Posterior vena cava (tissue), 2 donors: Measurements from ENCODE around the gene TBC1D9B. TPM values are rescaled to one million over a fixed set of nuclear protein-coding genes. Genes with fewer than 3 reads are reported as not detected.
A peak's percentile ranks its signal among the peaks of the same experiment; 100 is the strongest.

ENCODE experiments used
- DNase-seq: peaks from one replicate; pipeline ENCODE4 v3.0.0-alpha.2; 2020; ENCODE audit warnings: low spot score
- intact Hi-C, 2 donors: fragments of 100-400 bp; cut with DNase I; formaldehyde crosslinking; loops; one replicate each; pipeline versions ENCODE4 v1.14.1 to v1.14.2; 2022 to 2023
- total RNA-seq, 2 donors: library from RNA; stranded (reverse); fragmentation: NEBNext Ultra II Directional; extraction: Animal tissue kit (Norgen Biotek cat#: 25700); gene quantifications; one replicate each; pipeline ENCODE4 v1.2.1, GENCODE V29; 2021
- donor health status: DM: yes; HTN: yes; CAD: no.
- donor health status: DM: yes; HTN: yes; CAD: no.

Gene TBC1D9B
- total RNA-seq, 2 donors from 2014 or later: 85.0 to 90.5 TPM

DNA sequence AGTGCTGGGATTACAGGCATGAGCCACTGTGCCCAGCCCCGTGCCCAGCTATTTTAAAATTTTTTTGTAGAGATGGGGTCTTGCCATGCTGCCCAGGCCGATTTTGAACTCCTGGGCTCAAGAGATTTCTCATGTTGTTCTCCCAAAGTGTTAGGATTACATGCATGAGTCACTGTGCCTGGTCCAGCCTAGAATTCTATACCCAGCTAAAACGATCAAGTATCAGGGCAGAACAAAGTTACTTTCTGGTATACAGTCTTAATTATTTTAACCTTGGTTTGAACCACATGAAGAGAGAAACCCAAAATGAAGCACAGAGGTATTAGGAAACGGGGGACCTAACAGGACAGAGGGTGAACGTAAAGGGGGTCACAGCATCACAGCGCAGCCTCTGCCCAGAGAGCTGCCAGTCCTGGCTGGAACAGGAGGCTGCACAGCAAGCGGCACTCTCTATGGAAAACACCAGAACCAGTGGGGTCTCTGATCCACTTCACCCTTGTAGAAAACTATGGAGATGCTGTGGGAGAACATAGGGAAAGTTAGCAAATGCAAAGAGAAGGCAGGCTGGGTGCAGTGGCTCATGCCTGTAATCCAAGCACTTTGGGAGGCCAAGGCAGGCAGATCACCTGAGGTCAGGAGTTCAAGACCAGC is 76.8 kb downstream of the TBC1D9B start:
- no peak for DNase-seq
- intact Hi-C loops: no loop called here

DNA sequence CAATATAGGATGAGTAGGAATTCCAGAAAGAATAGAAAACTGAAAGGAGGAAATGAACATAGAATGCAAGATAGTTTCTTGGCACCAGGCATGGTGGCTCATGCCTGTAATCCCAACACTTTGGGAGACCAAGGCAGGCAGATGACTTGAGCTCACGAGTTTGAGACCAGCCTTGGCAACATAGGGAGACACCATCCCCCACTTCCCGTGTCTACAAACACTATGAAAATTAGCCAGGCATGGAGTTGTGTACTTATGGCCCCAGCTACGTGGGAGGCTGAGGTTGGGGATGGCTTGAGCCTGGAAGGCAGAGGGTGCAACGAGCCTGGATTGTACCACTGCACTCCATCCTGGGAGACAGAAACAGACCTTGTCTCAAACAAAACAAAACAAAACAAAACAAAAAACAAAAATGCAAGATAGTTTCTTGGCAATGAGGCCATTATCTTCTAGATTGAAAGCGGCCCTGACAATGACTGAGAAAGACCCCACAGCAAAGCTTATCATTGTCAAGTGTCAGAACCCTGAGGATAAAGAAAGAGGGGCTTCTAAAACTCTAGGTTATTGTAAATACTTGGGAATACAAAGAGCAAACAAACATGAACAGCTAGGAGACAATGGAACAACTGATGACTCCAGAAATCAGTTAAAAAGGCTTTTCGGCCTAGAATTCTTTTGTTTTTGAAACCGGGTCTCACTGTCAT is 77.8 kb downstream of the TBC1D9B start:
- no peak for DNase-seq
- intact Hi-C loops: no loop called here

DNA sequence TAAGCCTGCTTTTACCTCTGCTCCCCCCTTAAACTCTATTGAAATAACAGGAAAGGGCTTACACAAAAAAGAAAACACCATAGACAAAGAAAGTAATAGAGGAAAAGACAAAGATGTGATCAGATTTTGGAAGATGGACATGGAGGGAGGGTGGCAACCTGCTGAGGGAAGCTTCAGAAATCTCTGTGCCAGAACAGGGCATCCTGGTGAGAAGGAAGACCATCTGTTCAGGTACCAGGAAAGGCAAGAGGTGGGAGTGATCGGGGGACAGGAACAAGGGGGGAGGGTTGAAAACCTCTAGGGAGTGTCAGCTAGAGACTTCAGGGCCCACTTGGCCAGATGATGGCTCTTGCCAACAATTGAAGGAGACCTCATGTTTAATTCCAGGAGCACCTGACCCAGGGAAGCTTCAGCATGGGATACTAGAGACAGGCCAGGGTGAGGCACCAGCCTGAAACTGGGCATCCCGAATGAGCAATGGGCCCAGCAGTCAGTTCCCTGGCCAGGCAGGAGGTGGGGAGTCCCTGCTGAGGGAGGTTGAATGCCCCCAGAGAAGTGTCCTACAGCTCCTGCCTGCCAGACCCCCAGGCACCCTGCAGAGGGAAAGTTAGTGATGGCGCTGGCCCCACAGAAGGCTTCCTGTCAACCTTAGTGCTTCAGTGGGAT is 78.8 kb downstream of the TBC1D9B start:
- peak; percentile 53 for DNase-seq
- intact Hi-C loops: no loop called here

DNA sequence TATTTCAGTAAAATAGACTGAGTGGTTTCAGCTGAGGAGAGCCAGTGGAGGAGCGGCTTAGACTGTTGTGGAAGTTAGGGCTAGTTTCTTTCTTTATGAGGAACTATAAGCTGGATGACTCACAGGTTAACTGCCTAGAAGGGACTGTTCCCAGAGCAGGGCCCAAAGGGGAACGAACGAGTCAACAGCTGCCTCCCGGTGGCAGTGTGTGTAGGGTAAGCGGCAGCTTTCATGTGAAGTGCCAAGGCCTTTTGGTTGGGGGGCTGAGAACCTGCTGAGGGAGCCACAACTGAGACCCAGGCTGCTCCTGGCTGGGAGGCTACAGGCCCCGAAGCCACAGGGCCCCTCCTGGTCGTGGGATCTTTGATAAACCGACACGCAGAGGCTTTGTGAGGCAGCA is 80.0 kb downstream of the TBC1D9B start:
- intact Hi-C loops: no loop called here
- DNase-seq: peak; percentile 85

DNA sequence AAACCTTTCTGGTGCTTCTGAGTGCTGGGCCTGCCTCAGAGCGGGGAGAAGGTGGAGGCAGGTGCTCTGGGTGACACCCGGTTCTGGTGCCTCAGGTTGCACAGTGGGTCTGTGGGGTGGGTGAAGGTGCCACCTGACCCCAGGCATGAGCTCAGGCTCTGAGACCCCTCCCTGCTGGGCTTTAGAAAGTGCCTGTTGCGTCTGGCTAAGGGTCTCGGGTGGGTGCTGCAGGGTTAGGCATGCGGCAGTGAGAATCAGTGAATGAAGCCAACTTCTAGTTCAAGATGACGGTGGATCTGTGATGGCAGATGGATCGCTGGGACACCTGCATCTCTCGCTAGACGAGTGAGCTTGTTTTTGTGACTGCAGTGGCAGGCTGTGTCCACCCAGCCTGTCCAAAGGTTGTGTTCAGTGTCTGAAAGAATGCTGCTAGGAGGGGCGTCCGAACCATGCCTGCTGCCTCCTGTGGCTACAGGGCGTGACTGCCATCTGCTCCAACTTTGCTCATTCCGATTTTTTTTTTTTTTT is 82.0 kb downstream of the TBC1D9B start:
- DNase-seq: no peak

DNA sequence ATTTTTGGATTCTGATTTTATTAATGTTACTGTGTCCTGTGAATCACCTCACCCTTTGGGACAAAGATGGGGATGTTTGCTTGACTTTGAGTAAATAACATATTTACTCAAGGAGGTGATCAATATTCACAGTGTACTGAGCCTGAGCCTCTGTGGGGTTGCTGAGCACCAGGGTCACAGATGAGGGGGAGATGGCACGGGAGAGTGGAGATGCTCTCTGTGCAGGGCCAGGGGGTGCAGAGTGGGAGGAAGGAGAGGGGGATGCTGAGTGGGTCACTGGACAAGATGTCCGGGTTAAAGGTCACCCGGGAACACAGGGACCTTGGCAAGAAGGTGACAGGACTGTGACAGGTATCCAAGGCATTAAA is 83.0 kb downstream of the TBC1D9B start:
- intact Hi-C loops: no loop called here
- DNase-seq: no peak

More for the DNA sequence above, 82.0 kb downstream of the TBC1D9B start:
- intact Hi-C loops: no loop called here

DNA sequence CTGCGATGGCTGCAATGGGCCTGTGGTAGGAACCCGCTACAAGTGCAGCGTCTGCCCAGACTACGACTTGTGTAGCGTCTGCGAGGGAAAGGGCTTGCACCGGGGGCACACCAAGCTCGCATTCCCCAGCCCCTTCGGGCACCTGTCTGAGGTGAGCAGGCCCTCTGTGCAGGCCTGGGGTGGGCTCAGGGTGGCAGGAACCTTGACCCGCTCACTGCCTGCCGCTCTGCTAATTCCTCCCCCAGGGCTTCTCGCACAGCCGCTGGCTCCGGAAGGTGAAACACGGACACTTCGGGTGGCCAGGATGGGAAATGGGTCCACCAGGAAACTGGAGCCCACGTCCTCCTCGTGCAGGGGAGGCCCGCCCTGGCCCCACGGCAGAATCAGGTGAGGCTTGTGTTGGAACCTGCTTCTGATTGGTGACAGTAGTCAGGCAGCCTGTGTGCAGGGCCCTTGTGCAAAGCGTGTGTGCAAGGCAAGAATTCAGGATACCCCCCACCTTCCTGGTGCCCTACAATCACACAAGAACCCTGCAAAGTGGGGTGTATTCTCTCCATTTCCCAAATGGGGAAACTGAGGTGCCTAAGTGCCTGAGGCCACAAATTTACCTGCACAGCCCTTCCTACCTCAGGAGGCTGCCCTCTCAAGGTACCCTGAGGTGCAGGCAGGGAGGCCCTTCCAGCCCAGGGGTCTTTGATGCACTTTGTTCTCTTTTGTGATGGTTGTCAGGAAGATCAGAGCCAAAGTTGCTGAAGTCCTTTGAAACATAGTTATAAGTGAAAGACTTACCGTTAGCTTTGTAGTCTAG is 83.6 kb downstream of the TBC1D9B start:
- no peak for DNase-seq
- intact Hi-C loops: no loop called here

DNA sequence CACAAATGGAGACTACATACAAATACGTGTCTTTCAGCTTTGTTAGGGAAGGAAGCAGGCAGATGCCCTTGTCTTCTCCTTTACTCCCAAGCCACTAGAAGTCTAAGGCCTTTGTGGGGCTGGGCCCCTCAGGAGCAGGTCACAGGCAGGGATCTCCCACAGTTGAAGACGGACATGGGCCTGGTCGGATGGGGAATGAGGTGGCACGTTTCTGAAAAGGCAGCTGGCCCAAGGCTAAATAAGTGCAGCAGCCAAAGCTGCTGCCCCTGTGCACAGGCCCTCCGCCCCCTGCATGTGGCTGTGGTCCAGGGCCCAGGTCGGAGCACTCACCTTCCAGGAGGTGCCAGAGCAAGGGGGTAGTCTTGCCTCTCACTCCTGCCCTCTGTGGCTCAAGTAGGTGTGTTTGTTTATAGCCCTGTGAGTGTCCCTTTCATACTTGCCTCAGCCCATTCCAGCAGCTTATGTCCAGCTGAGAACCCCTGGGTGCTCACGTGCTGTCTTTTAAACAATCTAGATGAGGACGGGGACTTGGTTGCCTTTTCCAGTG is 85.2 kb downstream of the TBC1D9B start:
- DNase-seq: no peak
- intact Hi-C loops: no loop called here

DNA sequence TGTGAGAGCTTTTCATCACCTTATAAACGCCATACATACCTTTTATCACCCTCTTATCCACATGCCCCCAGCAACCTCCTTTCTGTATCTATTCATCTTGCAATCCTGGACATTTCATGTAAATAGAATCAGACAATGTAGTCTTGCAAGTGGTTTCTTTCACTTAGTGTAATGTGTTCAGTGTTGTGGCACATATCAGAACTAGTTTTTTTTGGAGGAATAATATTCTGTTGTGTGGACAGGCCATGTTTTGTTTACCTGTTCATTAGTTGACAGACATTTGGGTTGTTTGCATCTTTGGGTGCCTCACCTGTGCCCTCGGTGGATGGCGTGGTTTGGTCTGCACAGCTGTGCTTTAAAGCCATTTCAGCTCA is 85.7 kb downstream of the TBC1D9B start:
- intact Hi-C loops: no loop called here
- DNase-seq: no peak

DNA sequence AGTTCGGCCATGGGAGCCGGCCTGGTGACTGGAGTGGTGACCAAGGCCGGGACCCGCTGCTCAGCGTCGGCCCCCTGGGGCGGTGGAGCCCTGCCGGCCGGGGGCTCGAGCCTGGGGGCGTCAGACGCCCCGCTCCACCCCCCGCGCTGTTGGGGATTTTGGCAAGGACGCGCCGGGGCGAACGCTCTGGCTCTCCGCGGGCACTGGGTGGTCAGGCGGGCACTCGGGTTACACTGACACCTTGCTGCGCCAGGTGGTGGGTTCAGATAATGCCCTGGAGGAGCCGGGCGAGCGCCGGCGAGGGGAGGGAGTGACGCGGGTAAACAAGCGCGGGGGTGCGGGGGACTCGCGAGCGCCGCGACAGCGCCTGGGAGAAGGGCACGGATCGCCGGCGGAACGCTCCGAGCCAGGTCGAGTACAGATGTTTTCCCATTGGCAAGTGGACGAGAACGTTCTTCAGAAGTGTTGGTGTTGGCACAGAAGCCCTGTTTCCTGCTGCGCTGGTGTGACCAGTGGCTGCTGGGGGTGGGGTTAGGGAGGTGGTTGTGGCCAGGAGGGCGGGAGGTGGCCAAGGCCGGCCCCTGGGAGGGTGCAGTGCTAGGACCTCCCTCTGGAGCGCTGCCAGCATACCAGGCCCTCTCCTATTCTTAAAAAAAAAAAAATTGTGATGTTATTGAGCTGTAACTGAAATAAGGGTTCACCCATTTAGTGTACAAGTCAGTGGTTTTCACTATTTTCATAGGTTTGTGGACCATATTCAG is 86.2 kb downstream of the TBC1D9B start:
- intact Hi-C loops: loop anchor here in 1 of 2 donors (2.0 kb wide), 1 partner anchor 15 kb away; the partner anchor contains the start of gene MGAT4B

DNA sequence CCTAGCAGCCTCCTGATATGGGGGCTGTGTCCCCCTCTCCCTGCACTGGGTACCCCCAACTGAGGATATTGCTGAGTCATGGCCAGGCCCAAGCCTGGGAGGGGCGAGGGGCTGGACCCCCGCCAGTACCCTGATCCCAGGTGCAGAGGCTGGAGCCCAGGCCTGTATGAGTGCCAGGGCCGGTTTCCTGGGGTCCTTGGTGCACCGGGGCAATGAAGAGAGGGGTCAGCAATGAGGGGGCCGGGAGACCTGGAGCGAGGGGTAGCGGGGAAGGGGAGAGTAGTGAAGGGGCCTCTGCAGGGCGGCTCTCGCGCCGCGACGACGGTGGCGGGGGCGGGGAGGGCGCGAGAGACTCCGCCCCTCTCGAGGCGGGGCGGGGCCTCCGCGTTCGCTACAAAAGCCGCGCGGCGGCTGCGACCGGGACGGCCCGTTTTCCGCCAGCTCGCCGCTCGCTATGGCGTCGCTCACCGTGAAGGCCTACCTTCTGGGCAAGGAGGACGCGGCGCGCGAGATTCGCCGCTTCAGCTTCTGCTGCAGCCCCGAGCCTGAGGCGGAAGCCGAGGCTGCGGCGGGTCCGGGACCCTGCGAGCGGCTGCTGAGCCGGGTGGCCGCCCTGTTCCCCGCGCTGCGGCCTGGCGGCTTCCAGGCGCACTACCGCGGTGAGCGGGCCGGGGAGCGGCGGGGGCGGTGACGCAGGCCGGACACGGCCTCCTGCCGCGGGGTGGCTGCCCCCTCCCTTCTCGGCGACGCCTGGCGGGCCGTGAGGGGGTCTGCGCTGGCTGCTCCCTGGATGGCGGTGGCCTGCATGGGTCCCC is 87.0 kb downstream of the TBC1D9B start, which contains the start of gene SQSTM1:
Gene SQSTM1 (plus strand): TSS at position 423 of the 815 bp plus-strand sequence. CDS start 32 bp downstream, at position 455.
- intact Hi-C loops: loop anchor here in 1 of 2 donors (2.0 kb wide), 1 partner anchor 14 kb away; the partner anchor contains the start of gene MGAT4B
- peak; percentile 96 for DNase-seq

More for the DNA sequence above, 86.2 kb downstream of the TBC1D9B start:
- DNase-seq: peak; percentile 99

DNA sequence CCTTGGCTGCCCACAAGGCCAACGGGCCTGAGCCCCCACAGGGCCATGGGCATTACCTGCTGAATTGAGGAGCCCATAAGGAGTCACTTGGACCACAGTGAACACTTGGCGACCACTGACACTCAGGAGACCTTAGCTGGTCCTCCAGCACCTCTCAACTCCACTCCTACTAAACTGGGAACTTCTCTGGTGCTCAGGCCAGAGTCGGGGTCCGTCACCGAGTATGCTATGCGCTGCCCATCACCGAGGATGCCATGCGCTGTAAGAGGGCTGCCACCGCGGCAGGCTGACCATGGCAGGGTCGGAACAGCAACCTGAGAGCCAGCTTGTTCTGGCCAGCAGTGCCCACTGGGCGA is 87.6 kb downstream of the TBC1D9B start:
- DNase-seq: no peak
- intact Hi-C loops: loop anchor here in 1 of 2 donors (2.0 kb wide), 1 partner anchor 13 kb away; the partner anchor contains the start of gene MGAT4B

DNA sequence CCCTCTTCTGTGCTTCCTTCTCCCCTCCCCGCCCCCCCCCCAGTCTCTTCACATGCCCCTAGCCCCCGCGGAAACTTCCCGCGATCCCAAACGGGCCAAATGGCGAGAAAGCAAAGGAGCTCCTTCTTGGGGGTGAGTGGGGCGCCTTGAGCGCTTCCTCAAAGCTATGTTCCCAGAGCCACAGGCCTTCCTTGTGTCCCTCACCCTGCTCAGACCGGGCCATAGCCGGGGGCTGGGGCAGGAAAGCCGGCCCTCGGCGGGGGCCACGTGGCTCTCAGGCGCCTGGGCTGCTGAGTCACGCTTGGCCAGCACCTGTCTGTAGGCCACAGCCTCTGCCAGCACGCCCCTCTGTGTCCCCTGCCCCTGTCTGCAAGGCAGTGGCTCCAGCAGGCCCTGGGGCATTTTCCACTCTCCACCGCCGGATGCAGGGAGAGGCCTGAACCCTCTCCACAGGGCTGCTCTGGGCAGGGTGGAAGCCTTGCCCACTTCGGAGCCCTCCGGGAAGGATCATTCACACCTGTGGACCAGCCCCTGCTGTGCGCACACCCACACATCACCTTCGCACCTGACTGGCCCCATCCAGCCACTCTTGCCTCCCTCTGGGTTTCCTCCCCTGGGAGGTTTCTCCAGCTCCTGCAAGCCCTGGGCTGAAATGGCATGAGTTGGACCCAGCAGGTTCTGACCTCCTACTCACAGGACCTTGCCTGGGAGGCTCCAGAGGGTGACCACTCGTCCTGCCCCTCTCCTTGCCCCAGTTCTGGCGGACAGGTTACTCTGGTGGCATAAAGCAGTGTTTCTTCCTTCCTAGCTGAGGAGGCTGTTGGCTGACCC is 88.2 kb downstream of the TBC1D9B start:
- intact Hi-C loops: loop anchor here in 1 of 2 donors (2.0 kb wide), 1 partner anchor 13 kb away; the partner anchor contains the start of gene MGAT4B
- peak; percentile 91 for DNase-seq

DNA sequence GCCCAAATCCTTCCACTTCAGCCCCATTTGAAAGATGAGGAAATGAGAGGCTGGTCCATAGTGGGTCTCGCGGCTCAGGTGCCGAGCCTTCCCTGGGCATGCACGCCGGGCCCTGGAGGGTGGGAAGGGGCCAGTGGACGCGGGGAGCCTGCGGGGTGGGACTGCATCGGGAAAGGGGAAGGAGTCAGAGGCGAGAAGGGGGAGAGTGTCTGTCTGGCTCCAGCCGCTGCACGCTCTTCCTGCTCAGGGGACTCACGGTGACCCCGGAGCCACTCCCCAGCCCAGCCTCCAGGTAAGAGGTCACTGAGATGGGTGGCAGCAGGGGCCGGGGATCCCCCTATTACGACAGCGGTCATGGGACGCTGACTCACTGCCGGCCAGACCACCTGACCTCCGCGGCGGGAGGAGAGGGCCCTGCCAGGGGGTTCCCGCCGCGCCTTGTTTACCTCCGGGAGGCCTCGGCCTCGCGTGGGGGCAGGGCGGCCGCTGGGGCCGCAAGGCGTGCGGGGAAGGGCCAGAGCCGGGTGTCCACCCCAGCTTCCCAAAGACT is 88.9 kb downstream of the TBC1D9B start:
- intact Hi-C loops: no loop called here
- DNase-seq: peak; percentile 97

DNA sequence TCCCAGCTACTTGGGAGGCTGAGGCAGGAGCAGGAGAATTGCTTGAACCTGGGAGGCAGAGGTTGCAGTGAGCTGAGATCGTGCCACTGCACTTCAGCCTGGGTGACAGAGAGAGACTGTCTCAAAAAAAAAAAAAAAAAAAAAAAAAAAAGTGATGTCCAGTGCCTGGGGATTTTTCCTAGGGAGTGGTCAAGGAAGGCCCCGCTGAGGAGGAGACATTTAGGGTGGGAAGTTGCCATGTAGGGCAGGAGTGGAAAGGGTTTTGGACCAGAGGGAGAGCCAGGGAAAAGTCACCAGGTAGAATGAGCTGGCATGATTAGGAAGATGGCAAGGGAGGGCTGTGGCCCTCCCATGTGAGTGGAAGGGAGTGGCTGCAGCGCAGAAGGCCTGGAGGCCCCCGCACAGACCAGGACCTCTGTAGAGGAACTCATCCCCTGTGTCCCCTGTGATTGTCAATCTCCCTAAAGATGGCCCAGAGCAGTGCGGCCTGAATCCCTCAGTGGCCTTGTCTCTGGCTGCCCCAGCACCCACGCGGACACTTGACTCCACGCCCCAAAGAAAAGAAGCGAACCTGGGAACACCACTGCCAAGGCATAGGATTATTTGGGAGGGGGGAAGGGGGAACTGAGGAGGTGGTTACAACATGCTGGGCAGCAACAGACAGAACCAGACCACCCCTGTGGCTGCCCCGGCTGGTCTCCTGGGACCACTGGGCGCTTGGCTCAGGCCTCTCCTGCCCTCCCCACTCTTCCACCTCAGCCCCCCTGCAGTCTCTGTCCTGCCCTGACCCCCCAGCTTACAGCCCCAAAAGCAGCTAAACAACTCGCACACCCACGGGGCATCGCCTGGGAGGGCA is 89.6 kb downstream of the TBC1D9B start:
- intact Hi-C loops: no loop called here
- DNase-seq: no peak
